Measurements from ENCODE around the gene C6orf120.

The C6orf120 gene

DNA sequence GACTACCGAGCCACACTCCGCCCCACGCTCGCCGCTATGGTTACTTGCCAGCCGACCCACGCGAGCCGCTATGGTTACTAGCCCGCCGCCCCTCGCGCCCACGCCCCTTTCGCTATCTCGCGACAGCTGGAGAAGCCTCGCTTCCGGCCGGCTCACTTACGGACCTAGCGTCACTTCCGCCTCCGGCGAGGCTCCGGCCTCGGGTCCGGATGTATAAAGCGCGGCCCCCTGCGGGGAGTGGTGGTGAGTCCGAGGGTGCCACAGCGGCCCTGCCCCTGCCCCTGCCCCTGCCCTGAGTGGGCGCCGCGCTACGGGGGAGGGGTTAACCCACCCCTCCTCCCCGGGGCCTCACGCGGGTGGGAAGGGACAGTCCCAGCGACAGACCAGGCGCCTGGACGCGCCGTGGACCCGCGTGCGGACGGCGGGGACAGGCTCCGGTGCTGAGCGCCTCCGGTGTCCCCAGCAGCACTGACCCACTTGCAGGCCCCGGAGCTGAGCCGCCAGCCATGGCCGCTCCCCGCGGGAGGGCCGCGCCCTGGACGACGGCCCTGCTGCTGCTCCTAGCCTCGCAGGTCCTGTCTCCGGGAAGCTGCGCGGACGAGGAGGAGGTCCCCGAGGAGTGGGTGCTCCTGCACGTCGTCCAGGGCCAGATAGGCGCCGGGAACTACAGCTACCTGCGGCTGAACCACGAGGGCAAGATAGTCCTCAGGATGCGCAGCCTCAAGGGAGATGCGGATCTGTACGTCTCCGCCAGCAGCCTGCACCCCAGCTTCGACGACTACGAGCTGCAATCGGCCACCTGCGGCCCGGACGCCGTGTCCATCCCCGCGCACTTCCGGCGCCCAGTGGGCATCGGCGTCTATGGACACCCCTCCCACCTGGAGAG, at the start of gene C6orf120, which contains the start of gene WDR27:
Gene C6orf120, plus strand, starts transcription at position 173 of the 886 bp plus-strand sequence. Its CDS starts 334 bp downstream, at position 507.
Gene WDR27, minus strand, starts transcription at position 76 of the 886 bp plus-strand sequence. CDS start 13,024 bp downstream, outside the sequence.
- DNase-seq (ENCODE audit: low read depth) = peak; percentile 89

DNA sequence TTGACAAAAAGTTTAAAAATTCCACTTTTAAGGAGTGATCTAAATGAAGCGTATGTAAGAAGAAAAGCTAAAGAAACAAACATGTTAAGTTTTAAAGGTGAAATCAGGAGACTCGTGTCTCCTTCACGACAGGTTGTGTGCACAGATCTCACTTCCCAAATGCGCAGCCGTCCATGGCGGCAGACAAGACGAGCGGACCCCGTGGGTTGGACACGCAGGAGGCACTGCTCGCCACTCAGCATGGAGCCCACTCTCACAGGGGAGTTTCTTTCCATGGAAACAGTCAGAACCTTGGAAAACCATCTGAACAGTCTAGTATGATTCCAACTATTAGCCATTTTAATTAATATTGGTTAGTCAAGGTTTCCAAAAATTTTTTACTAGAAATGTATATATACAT, 49.0 kb upstream of the C6orf120 start:
- DNase-seq (ENCODE audit: low read depth) = no peak

- DNase-seq (ENCODE audit: low read depth) = no peak
Measured at GRCh38 chr6:169653691-169654090, 48.2 kb upstream of the C6orf120 start.

DNA sequence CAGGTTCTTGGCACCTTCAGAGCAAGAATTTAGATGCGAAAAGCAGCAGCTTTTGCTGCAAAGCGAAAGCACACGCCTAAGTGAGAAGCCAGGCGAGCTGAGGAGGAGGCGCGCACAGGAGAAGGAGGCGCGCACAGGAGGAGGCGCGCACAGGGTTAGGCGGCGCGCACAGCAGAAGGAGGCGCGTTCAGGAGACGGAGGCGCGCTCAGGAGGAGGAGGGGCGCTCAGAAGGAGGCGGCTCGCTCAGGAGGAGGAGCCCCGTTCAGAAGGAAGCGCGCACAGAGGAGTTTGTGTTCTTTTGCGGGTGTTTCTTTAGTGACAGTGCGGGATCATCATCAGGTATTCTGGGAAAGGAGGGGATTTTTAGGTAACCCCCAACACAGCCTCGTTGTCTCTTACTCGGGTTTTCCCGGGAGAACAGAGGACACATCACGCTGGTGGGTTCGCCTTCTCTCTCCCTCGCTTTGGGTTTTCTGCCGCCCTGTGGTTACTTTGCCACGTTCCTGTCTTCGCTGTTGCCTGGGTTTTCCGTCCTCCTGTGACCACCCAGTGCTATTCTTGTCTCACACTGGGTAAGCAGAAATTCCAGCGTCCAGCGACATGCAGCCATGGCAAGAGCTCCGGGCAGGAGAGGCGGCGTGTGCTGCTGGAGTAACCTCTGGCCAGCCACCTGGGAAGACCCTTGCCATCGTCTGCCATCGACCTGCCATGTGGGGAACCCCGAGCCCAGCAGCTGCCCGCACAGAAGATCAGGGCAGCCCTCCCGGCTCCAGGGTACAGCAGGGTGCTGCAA, 47.1 kb upstream of the C6orf120 start:
- DNase-seq (ENCODE audit: low read depth) = peak; percentile 42

- no peak for DNase-seq (ENCODE audit: low read depth)
Measured at GRCh38 chr6:169656546-169657283, 45.2 kb upstream of the C6orf120 start.

DNA sequence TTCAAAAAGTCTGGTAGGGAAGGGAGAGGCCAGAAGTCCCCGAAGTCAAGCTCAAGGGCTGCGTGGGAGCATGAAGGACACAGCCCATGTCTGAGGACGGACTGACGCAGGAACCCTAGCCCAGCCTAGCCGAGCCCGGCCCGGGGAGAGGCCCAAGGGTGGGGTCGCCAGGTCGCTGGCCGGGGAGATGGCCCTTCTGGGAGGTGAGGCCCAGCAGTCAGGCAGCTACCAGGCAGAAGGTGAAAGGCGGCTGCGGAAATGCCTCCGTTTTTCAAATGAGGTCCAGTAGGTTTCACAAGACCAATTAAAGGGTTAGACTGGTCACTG, 44.7 kb upstream of the C6orf120 start:
- DNase-seq (ENCODE audit: low read depth) = no peak

- no peak for DNase-seq (ENCODE audit: low read depth)
Measured at GRCh38 chr6:169659820-169660610, 41.9 kb upstream of the C6orf120 start.

GRCh38 chr6:169660751-169661390, 41.1 kb upstream of the C6orf120 start:
- DNase-seq (ENCODE audit: low read depth) = no peak

DNA sequence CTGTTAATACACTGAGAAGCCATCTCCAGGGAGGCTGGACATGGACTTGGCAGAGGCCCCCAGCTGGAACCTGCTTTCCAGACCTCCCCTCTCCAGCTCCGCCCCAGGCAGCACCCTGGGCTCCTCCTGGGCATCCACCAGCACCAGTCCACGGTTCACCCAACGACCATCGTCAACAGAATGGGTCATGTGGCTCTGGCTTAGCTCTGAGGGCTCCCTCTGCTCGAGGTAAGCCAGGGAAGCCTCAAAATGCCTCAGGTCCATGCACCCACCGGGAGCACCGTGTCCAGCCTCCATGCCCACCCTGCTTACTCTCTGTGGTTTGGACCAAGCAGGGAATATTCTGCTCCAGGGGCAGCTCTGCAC, 40.6 kb upstream of the C6orf120 start:
- no peak for DNase-seq (ENCODE audit: low read depth)

- DNase-seq (ENCODE audit: low read depth) = no peak
Measured at GRCh38 chr6:169663468-169663867, 38.5 kb upstream of the C6orf120 start.

- no peak for DNase-seq (ENCODE audit: low read depth)
Measured at GRCh38 chr6:169664227-169664626, 37.7 kb upstream of the C6orf120 start.

GRCh38 chr6:169665289-169665688, 36.6 kb upstream of the C6orf120 start:
- DNase-seq (ENCODE audit: low read depth) = no peak

DNA sequence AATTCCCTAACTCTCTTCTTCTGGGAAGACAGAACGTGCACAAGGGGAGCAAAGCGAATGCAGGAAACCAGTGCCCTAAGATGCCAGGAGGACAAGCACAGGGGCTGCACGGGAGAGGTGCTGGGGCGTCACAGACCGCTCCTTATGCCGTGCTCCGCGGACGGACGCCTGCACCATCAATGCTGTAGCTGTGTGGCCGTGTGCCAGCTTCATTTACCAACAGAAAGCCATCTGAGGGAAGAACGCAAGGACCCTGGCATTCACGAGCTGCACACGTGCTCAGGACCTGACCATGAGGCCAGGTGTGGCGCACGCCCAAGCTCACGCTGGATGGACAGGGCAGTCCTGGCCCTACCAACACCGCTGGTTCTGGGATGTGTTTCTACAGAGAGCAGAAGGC, 35.5 kb upstream of the C6orf120 start:
- no peak for DNase-seq (ENCODE audit: low read depth)

DNA sequence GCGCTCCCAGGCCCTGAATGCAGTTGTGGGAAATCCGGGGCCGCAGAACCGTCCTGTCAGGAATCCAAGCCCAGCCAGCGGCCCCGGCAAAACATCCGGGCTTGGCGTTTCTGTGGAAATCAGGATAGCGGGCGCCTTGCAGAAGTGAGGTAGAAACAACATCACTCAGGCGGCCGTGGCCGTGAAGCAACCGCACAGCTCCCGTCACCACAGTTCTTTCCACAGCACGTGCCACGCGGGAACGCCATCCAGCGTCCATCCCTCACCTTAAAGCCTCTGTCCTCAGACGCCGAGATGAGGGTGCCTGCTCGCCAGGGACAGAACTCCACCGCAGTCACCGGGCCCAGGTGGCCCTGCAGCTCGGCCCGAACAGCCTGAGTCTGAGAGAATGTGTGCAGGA, 34.2 kb upstream of the C6orf120 start:
- DNase-seq (ENCODE audit: low read depth) = no peak

DNA sequence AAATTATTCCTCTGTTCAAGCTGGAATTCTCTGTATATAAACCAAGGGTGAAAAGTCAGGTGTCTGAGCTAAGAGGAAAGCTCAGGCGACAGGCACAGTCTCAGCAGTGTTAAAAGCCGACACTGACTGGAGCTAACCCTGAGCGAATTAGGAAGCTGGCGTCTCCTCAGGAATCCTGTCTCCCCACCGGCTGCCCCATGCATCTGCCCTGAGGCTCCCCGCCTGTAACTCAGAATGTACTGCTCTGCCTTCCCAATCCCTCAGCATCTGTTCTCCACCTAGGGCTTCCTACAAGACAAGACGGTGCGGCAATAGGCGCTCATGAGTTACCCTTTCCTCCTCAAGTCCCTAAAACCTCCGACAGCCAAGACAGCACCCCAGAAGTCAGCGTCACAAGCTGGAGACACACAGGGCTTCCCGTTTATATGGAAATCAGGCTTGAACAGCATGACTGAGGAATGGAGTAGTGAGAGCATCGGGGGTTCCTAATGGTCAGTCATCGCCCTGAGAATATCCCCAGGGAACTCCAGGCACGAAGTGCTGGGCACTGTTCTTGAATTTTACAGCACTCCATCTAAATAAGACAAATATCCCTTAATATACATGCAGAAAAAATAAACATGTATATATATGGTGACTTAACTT, 33.6 kb upstream of the C6orf120 start:
- DNase-seq (ENCODE audit: low read depth) = no peak

DNA sequence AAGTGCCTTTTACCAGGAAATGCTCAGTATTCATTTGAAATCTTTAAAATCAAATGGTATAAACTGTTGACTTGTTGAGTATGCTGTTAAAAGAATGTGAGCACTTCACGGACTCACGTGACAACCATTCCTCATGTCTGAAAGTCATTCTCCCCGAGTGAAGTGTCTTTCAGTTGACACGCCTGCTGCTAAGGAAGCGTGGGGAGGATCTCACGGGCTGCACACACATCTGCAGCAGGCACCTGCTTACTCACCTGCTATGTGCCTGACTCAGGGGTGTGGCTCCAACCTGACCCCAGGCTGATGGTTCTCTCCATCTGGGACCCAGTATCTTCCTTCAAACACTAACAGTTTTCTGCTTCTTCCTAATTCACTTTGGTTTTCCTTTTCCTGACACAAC, 32.8 kb upstream of the C6orf120 start:
- no peak for DNase-seq (ENCODE audit: low read depth)

DNA sequence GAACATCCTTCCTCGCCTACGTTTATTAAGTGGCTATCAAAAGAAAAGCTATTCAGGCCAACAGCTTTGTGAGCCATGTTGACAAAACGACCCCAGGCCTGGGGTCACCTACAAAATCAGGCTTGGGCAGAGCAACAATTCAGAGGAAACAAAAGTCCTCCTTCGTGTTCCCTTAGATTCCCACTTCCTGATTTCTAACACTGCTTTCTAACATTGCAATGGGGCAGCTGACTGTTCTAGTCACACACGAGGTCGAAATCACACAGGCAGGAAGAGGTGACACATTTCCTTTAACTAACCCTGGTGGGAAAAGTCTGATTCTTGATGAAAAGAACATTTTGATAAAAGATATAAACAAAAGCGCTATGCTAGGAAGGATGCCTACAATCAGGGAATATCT, 32.0 kb upstream of the C6orf120 start:
- no peak for DNase-seq (ENCODE audit: low read depth)

DNA sequence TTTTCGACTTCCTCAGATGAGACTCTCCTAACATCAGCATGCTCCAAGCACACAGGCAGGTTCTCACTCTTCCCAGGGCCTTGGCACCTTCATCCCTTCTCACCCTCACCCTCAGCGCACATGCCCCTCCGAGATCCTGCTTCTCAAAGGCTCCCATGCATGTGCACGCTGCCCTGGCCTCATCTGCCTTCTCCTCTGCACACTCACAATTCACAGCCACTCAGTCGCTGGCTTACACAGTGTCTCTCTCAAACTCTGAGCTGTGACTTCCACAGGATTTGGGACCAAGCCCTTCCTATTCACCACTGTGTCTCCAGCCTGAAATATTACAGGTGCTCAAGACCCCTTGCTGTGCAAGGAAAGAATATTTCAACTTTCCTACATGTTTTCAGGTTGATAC, 30.4 kb upstream of the C6orf120 start:
- no peak for DNase-seq (ENCODE audit: low read depth)

DNA sequence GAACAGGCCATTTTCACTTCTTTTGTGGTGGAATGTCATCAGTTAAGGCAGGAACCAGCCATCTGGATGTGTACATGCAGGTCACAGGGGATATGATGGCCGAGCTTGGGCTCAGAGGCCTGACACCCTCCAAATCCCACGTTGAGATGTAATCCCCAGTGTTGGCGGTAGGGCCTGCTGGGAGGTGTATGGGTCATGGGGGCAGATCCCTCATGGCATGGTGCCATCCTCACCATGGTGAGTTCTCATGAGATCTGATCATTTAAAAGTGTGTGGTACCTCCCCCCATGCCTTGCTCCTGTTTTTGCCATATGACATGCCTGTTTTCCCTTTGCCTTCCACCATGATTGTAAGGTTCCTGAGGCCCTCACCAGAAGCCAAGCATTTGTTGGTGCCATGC, 26.9 kb upstream of the C6orf120 start:
- DNase-seq (ENCODE audit: low read depth) = no peak

- DNase-seq (ENCODE audit: low read depth) = no peak
Measured at GRCh38 chr6:169677096-169677495, 24.8 kb upstream of the C6orf120 start.

GRCh38 chr6:169678342-169678741, 23.6 kb upstream of the C6orf120 start:
- no peak for DNase-seq (ENCODE audit: low read depth)

Data from fibroblast of the conjunctiva (primary cell).